HG02973 (cell line): ENCODE results near the gene PXDN.
"Not testable (repeated sequence)": the region's sequence is repeated elsewhere in the genome, so short reads cannot be mapped to it uniquely, and the experiment has no call there.

ENCODE experiments used
- ATAC-seq: cut with Tn5 transposase; IDR thresholded peaks from one replicate; pipeline ENCODE4 v1.9.1; 2021; ENCODE audit warnings: moderate library complexity; ENCODE audit not compliant: unreplicated experiment

PXDN gene

DNA sequence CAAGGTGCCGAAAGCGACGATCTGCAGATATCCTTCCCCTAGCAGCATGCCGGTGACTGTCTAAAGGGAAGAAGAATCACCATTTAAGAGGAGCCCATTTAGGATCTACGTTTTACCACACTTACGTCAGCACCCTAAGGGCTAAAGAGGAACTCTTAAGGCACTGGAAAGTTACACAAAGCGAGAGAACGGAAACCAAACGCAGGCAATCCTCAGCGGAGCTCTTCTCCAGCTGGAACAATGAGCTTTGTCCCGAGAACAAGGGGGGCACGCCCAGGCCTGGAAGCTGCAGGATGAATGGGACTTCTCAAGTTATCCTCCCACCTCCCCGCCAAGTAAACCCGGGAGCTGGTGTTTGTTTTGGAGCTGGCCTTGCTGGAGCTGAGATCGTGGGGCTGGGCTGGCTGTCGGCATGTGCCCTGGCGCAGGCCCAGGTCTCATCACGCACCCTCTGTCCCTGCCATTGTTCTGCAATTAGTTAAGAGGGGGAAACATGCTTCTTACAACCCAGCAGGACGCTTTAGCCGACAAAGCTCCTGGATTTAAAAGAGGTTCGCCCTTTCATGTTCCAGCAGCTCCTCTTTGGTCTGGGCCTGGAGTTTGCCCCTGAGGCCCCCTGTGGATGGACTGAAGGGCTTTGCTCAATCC is 36.4 kb downstream of the PXDN start:
- no peak for ATAC-seq

DNA sequence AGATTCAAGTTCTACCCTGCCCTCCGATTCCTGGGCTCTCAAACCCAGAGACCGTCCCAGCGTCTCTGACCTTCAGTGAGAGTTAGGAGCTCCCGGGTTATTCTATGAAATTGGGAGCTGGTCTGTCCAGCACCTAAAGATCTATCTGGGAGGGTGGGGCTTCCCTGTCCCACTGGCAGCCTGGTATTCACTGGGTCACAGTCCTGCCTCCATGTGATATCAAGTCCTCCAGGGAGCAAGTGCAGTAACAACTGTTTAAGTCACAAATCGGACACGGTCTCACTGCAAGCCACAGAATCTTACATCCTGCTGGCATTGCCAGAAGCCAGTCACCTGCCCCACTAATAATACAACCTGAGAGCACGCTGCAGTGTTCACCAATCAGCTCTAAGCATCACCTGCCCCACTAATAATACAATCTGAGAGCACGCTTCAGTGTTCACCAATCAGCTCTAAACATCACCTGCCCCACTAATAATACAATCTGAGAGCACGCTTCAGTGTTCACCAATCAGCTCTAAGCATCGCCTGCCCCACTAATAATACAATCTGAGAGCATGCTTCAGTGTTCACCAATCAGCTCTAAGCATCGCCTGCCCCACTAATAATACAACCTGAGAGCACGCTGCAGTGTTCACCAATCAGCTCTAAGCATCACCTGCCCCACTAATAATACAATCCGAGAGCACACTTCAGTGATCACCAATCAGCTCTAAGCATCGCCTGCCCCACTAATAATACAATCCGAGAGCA is 38.0 kb downstream of the PXDN start:
- not testable (repeated sequence) for ATAC-seq

DNA sequence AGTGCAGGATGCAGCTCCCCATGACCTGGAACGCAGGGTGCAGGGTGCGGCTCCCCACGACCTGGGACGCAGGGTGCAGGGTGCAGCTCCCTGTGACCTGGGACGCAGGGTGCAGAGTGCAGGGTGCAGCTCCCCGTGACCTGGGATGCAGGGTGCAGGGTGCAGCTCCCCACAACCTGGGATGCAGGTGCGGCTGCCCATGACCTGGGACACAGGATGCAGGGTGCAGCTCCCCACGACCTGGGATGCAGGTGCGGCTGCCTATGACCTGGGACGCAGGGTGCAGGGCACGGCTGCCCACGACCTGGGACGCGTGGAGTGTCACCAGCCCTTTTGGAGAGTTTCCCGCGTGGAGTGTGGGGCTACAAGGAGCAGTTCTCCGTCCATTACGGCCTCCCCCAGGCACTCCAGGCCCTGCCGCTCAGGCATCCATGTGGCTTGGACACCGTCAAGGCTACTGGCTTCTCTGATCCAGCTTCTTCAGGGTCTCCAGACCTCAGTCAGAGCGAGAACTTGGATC is 38.7 kb downstream of the PXDN start:
- ATAC-seq: no peak

DNA sequence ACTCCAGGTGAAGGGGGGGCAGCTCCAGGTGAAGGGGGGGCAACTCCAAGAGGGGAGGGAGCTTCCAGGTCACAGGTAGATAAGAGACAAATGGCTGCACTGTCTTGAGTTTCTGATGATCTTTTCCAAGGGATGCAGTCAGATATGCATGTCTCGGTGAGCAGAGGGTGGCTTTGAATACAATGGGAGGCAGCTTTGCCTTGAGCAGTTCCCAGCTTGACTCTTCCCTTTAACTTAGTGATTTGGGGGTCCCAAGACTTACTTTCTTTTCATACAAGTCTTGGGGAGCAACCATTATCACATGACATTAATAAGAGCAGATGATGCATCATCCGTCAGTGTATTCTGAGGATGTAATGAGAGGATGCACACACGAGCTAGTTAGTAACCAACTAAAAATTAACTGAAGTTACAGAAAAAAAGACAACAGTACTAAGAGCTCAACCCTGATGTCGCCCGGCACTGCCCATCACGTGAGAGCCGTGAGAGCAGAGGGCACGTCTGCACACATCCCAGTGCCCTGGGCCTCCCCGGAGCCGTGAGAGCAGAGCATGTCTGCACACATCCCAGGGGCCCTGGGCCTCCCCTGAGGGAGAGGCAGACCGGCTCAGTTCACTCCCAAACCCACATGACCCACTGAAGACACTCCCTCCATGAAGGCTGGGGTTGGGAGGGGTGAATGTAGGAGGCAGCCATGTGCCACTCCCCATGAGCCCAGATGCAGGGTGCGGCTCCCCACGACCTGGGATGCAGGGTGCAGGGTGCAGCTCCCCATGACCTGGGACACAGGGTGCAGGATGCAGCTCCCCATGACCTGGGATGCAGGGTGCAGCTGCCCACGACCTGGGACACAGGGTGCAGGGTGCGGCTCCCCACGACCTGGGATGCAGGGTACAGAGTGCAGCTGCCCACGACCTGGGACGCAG is 39.4 kb downstream of the PXDN start:
- ATAC-seq: no peak

DNA sequence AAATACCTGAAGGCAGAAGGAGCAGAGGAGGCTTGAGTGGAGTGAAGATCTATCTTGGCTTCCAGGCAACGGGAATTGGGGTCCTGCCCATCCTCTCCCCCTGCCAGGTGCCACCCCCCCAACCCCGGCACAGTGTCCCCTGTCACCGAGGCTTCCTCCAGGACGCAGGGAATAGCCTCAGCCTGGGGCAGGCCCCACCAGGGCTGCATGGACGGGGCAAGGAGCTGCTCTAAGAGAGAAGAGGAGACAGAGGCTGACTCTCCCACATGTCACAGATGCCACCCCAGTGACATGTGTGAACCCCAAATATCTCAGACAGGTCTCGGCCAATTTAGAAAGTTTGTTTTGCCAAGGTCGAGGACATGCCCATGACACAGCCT is 42.1 kb downstream of the PXDN start:
- ATAC-seq: no peak

DNA sequence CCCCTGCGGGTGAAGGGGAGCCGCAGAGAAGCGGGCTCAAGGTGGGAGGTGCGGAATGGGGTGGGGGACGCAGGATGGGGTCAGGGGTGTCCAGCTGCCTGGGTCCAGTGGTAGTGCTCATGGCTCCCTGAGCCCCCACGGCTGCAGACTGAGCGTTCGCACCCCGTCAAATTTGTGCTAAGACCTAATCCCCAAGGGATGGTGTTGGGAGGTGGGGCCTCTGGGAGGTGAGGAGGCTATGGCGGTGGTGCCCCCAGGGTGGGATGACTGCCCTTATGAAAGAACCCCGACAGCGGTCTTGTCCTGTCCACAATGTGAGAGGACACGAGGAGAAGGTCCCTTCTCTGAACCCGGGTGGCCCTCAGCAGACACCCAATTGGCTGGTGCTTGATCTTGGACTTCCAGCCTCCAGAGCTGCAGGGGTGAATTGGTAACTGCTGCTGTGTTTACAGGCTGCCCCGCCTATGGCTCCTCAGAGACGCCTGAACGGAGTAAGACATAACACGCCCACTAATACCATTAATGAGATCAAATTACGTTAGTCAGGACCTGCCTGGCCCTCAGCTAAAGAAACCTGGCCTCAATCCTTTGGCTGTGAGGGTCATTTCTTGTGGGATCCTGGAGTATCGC is 42.6 kb downstream of the PXDN start:
- ATAC-seq: no peak

DNA sequence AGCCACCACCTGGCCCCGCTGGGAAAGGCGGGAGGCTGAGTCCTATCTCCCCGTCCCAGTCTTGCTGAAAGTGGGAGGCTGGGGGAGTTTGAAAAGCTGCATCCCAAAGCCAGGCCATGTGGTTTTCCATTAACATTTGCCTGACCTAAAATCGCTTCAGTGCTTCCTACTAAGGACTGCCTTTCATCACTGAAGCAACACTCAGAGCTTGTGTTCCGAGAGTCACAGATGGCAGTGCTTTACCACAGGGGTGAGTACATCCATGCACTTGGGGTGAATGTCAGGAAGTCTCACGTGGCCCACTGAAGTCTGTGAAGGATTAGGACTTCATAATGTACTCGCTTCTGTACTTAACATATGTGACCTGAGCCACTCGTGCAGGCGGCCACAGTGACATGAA is 43.3 kb downstream of the PXDN start:
- no peak for ATAC-seq

DNA sequence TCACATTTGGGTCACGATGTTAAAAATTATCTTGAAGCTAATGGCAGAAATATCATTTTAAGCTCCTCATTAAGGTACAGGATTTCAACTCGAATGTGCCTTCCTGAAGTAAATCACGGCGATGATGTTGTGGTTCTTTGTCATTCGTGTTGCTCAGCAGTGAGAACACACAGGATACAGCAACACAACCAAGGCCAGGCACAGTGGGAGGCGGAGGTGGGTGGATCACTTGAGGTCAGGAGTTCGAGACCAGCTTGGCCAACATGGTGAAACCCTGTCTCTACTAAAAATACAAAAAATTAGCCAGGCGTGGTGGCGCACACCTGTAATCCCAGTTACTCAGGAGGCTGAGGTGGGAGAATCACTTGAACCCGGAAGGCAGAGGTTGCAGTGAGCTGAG is 43.9 kb downstream of the PXDN start:
- ATAC-seq: not testable (repeated sequence)

DNA sequence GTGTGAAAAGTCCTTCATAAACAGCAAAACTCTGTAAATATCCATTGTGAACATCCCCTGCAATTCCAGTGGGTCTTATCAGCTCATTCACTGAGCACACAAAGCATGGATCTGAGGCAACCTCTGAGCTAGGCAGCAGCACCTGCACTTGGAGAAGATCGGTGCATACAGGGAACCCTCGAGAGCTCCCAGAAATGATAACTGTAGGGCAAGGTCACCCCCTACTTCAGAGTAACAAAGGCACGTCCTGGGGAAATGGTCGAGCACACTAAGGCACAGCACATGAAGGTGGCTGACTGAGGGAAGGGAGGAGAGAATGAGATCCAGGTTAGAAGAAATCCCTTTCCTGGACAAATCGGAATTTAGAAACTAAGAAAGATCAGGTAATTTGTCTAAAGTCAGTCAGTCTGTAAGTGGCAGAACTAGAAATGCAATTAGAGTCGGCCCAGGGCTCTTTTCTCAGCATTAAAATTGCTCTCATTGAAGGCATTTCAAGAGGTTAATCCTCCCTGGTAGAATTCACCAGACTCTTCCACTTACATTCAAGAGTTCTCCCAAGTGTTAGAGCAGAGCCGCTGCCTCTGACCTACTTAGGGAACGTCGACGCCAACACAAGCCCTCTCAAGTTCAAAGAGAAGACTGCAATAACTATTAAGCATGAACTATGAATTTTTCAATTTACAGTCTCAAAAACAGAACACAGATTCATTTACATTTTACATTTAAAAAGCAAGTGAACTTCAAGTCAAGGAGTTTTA is 45.9 kb downstream of the PXDN start:
- ATAC-seq: no peak

DNA sequence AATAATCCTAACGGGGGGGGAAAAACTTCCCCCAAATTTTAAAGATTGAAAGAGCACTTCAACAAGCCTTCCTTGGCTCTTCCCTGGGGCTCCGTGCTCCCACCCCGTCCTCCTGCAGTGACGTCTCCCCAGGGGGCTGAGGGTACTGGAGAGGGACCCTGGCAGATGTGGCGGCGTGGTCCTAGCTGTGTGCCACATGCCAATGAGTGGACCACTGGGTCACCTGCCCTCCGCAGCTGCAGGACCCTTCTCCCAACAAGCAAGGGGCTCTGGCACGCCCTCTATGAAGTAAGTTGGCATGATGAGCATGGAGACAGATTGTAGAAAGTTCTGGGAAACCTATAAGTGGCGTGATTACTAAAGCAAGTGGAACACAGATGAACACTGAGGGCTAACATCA is 46.7 kb downstream of the PXDN start:
- no peak for ATAC-seq

DNA sequence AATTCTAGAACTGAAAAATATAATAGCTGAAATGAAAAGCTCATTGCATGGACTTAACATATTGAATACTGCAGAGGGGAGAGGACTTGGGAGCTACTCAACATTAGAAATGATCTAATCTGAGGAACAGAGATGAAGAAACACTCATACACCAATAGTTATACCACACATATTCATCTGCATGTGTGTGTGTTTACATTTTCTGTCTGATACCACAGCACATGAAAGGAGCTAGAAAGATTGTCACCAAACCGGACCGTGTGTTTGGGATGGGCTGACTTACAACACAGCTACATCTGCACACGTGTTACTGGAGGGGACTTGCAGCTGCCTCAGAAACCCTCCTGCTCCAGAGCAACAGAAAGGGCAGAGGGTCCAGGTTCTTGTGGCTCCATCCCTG is 47.8 kb downstream of the PXDN start:
- no peak for ATAC-seq

DNA sequence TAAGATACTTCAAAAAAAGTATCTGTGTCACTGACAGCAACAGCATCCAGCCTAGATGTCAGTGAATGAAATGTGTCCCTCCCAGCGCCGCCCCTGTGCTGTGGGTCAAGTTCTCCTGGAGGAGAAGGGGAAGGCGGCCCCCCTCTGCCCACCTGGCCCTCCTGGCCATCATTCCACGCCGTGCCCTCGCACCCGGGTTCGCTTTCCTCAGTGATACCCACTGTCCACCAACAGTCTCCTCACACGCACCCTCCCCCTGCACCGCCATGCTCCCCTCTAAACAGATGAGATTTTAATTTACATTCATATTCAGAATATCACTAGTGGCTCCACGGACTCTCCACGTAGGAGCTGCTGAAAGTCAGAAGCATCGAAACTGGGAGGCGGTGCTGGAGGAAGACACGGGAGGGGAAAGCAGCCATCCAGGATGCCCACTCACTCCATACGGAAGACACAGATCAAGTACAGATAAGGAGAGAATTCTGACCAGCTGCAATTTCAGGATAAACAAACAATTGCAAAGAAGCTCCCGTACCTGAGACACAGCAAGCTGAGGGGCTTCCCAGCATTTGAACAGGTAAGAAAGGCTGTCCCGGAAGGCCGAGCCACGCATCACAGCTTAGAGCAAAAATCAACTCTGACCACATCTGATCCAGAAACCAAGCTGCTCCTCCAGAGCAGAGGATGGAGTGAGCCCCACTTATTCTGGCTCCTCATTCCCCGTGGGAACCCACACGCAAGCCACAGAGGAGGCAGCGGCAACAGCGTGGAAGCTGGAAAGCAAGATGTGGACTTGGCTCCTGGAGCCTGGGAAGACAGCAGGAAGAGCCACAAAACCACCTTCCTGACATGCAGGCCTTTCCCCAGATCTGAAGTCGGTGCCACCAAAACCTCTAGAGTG is 49.7 kb downstream of the PXDN start:
- ATAC-seq: no peak

DNA sequence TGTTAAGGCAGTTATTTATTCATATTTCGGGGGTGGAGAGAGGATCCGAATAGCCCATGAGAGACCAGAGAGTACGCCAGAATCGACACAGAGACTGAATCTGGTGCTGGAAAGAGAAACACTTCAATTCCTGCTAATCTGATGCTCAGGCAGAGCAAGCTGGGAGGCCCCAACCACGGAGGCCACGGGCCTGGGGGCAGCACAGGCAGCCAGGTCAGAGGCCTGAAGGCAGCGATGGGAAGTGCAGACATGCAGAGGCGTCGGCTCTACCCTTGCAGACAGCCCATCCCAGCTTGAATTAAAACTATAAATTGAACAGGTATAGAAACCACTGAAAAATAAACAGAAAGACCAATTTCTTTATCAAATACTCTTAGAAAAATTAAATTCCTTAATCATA is 50.6 kb downstream of the PXDN start:
- ATAC-seq: no peak

DNA sequence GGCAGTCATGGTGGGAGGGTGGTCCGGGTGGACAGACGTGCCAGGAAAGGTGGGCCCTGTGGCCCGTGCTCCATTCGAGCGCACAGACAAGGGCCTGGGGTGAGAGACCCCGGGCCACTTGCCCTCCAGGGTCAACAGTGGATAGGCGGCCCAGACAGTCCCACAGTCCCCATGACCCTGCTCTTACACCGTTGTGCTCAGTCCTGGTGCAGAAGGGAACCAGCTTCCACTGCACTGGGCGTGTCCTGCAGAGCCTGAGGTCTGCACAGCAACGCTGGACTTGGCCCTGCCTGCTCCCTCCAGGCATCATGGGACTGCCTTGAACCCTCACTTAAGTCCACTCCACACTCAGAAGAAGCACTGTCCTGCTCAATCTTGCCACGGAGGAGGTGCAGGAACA is 52.0 kb downstream of the PXDN start:
- no peak for ATAC-seq

DNA sequence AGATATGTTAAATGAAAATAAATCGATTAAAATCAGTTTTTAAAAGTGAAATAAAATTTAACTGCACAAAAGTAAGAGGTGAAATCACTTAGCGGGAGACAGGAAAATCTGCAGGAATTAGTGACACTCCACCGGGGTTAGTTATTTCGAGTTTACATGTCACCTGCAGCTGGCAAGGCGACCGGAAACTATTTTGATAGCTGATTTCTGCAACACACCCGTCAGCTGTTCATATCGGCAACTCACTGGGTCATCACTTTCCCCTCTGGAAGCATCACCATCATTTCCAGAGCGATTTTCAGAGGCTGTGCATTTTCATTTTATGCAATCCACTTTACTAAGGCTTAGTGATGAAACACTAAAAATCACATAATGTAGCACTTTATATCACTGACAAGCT is 52.9 kb downstream of the PXDN start:
- no peak for ATAC-seq

DNA sequence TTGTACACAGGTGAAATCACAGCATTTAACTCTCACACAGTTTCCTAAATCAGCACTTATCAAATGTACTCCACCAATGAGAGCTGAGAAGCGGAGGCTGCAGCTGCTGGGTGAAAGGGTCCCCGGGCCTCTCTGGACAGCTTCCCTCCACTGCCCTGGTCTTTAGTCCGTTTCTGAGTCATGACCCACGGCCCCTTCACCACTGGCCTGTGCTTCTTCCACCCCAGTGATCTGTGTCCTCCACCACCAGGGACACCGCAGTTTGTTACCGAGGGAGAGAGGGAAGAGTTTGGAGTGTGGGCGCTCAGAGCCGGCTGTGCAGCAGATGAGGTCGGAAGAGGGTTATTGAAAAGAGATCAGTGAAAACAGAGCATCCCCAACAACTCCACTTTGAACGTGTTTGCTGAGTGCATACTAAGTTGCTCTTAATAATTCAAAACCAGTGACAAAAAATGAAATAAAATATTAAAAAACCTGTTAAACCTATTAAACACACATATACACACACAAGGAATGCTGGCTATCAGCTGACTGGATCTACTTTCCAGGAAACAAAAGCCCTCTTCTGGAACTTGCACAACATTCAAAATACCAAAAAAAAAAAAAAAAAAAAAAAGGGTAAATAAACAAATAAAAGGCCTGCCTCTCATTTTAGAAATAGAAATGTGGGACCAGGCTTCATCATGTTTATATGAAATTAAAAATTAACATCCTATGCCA is 54.1 kb downstream of the PXDN start:
- no peak for ATAC-seq

DNA sequence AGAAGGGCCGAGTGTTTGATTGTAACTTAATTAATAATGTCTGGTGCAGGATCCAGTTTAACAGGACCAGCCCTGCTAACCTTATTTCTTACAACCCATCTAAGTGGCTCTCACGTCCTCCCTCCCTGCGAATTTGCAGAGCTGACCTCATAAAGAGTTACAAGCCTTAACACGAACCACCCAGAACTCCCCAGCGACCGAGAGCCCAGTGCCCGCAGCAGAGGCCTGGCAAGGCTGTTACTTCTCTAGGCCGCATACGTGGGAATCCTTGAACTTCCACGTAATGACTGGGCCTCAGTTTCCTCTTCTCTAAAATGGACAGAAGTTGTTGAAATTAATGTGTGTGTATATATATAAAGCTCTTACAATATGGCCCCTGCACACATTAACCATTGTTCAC is 55.5 kb downstream of the PXDN start:
- no peak for ATAC-seq

DNA sequence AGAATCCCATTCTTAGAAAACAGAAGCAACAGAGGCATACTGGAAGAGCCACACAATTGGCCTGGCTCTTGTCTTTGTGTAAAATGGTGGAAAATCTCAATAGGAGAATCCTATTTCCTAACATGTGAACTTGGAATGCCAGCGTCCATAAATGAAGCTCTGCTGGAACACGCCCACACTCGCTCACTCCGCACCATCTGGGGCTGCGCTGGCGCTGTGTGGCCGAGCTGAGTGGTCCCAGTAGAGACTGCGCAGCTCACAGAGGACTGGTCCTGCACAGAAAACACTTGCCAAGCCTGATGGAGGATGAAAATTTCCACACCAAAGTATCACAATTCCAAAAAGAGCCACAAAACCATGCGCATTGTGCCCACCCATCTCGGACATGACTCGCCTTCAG is 56.2 kb downstream of the PXDN start:
- ATAC-seq: no peak

DNA sequence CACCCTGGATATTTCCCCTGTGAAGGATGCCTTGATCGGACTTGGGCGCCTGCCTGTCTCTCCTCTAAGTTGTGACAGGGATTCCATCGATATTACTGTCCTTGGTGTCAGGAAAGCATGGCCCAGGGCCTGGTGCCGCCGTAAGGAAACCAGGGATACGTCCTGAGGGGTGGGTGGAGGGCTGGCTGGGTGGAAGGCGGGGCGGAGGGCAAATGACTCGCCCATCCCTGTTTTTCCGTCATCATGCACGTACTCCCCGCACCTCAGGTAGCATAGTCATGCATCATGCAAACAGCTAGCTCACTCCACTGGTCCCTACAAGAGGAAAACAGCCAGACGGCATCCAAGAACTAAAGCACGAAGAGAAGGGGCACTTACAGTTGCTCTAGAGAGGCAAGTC is 57.1 kb downstream of the PXDN start:
- ATAC-seq: no peak
